SKM-1 treated with dmso at 0.1 percent for 144 hours (cell line): ENCODE results near the gene TFF3.

Source experiments
- DNase-seq: peaks from one replicate; lab custom pipeline; 2025; ENCODE audit not compliant: unreplicated experiment; lab: John Stamatoyannopoulos, UW

Gene TFF3, protein sequence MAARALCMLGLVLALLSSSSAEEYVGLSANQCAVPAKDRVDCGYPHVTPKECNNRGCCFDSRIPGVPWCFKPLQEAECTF

GRCh38 chr21:42315296-42315891 lies at the start of gene TFF3:
Gene TFF3 (minus strand): TSS chr21:42315409. CDS start chr21:42315374, 35 bp downstream.
- no peak for DNase-seq

DNA sequence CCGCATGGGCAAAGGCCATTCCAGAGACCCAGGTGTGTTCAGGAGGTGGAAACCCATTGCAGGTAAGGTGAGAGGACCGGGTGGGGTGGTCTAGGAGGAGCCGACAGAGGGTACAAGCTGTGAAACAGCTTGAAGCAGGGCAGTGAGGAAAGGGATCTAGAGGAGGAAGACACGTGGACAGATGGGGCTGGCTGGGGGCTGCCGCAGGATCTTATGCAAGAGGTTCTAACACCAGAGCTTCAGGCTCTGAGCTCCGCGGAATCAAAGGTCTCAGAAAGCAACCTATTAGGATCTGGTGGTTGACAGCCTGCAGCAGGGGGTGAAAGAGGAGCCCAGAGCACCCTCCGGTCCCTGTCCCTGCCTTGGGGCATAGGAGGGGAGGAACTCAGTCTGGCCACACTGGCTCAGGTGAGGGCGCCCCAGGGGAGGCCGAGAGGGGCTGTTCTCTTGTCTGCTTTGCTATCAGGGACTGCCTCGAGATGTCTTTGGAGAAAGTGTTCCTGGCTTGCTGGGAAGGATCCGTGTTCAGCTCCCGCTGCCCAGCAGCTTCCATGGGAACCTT lies 49.2 kb upstream of the TFF3 start:
- peak; percentile 56 for DNase-seq

- no peak for DNase-seq
Observed at GRCh38 chr21:42363312-42363711, 48.1 kb upstream of the TFF3 start.

DNA sequence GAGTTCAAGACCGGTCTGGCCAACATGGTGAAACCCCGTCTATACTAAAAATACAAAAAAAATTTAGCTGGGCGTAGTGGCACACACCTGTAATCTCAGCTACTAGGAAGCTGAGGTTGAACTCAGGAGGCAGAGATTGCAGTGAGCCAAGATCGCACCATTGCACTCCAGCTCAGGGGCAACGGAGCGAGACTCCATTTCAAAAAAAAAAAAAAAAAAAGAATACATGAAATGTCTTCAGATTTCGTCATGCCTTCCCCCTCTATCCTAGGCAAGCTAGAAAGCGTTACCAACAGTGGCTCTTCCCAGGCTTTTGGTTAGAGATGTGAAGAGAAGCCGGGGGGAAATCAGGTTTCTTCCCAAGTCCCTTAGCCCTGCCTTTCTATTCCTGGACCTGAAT lies 47.5 kb upstream of the TFF3 start:
- DNase-seq, result no peak

DNA sequence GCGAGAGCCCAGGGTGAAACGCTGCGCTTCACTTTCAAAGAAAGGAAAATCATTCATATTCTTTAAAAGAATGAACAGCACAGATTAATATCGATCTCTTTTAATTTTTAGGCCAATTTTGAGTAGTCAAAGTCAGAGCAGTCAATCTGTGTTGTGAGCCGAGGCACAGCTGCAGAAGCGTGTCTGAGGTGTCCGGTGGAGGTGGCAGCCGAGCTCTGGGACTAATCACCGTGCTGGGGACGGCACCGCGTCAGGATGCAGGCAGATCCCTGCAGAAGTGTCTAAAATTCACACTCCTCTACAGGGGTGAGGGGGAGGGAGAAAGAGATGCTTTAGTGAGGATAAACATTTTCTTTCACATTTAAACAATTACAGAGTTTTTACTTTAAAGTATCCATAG lies 47.0 kb upstream of the TFF3 start:
- DNase-seq, result no peak

DNA sequence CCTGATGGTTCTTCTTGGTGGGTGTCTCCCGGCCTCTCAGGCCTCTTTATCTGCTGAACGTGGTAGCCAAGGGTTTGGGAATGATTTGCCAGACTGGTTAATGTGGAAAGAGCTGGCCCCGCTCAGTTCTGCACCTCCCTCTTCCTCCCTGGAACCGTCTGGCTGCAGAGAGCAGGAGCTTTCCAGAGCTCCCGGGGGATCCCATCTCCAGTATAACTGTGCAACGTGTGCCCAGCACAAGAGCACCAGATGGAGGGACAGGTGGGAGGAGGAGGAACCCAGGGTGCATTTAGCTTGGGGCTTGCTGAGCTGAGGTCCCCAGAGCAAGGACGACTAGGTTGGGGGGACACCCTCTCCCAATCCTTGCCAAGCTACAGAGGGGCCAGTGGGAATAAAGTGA lies 46.1 kb upstream of the TFF3 start:
- DNase-seq, result no peak

DNA sequence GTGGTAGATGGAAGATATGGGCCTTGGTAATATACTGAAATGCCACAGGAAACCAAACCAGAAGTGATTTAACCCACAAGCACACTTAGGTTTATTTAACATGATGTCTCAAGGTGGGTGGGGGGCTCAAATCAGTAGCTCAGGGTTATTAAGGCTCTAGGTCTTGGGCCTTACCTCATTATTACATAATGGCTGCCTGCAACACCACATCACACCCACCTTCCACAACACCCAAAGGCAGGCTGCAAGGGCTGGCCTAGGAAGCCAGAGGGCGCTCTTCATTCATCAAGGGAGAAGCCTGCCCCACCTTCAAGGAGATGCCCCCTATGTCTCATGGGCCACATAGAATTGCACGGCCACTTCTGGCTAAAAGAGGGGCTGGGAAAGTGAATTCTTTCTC lies 45.1 kb upstream of the TFF3 start:
- no peak for DNase-seq

- DNase-seq, result no peak
Observed at GRCh38 chr21:42358937-42359336, 43.7 kb upstream of the TFF3 start.

- no peak for DNase-seq
Observed at GRCh38 chr21:42358261-42358660, 43.1 kb upstream of the TFF3 start.

GRCh38 chr21:42357307-42357706 lies 42.1 kb upstream of the TFF3 start:
- DNase-seq, result no peak

- DNase-seq, result no peak
Observed at GRCh38 chr21:42356650-42357049, 41.4 kb upstream of the TFF3 start.

- DNase-seq, result no peak
Observed at GRCh38 chr21:42356046-42356445, 40.8 kb upstream of the TFF3 start.

DNA sequence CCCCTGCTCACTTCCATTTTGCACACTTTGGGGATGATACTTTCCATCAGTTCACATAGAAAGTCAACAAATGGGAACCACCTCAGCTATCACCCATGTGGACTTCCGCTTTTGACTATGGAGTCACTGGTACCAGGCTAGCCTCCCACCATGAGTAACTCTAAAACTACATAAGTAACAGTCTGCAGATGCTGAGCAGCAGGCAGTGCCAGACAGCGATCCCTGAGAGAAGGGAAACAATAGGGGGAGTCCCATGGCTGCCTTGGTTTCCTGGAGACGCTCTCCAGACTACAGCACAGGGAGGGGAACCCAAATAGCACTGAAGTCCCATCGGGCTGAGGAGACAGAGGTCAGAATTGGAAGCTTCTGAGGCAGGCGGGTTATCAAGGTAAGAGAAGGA lies 38.4 kb upstream of the TFF3 start:
- DNase-seq, result no peak

DNA sequence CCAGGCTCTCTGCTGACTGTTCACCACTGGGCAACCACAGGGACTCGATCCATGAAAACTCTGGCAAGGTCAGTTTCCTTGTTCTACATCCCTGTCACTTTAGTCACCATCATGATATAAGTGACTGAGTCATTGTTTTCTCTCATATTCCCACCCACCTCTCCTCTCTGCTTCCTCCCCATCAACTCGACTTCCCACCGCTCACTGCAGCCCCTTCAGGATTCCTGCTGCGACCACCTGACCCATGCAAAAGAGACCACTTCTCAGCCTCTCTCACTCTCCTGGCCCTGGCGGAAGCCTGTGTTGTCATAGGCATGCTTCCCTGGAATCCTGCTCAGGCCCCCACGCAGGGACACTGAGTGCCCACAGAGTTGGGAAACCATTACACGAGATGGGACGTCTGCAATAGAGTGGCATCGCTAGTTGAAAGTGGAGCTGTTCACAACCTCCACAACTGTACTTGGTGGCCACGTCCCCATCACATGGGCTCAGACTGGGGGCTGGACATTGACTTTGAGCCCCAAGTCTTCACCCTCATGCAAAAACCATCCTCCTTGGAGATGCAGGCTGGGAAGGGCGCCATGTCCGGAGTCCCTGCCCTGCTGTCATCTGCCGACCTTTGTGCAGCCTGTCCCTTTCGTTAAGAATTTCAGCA lies 37.4 kb upstream of the TFF3 start:
- no peak for DNase-seq

DNA sequence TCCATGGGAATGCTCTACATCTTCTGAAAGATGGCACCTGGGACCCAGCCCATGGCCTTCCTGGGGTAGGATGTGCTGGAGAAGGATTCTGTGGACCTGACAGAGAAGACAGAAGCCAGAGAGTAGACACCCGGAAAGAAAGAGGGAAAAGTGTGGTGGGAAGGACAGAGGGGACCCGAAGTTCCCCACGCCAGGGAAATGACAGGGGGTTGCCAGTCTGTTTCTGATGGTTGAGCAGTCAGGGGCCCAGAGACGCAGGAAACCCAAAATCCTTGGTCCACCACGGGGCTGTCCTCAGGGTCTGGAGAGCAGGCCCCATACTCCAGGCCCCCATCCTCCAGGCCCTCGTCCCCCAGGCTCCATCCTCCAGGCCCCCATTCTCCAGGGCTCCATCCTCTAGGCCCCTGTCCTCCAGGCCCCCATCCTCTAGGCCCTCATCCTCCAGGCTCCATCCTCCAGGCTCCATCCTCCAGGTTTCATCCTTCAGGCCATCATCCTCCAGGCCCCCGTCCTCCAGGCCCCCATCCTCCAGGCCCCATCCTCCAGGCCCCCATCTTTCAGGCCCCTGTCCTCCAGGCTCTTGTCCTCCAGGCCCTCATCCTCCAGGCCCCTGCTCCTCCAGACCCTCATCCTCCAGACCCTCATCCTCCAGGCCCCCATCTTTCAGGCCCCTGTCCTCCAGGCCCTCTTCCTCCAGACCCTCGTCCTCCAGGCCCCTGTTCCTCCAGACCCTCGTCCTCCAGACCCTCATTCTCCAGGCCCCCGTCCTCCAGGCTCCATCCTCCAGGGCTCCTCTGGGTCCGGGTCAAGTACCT lies 36.6 kb upstream of the TFF3 start:
- DNase-seq, result no peak

DNA sequence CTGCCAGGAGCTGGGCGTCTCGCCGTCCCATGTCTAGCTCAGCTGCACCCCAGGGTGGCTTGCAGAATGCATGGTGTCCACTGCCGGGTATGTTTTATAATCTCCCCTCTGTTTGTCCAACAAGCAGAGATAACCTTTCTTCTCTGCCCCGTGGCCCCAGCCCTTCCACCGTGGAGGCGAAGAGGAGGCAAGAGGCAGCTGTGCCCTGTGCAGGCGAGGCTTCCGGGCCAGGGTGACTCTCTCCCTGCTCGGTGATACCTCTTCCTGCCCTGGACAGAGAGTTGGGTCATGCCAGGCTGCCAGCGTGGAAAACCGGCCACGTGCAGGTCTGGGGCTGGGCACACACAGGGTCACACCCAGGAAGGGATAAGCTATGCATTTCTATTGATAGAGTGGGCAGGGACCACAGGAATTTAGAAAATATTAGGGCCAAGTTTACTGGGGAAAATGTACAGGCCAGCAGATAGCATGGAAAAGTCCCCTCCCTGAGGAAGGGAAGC lies 35.8 kb upstream of the TFF3 start, which contains the start of gene TFF2:
TFF2 (minus strand) TSS at position 68 of the 500 bp plus-strand sequence; CDS start at position 31, 37 bp downstream.
- DNase-seq, result no peak

- no peak for DNase-seq
Observed at GRCh38 chr21:42350318-42350910, 35.2 kb upstream of the TFF3 start.

- DNase-seq, result no peak
Observed at GRCh38 chr21:42349420-42350317, 34.5 kb upstream of the TFF3 start.

DNA sequence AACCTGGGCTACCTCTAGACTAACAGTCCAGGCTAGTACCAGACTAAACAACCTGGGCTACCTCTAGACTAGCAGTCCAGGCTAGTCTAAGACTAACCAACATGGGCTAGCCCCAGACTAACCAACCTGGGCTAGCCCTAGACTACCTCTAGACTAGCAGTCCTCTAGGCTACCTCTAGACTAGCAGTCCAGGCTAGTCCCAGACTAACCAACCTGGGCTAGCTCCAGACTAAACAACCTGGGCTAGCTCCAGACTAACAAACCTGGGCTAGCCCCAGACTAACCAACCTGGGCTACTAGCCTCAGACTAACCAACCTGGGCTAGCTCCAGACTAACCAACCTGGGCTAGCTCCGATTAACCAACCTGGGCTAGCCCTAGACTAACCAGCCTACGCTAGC lies 33.6 kb upstream of the TFF3 start:
- no peak for DNase-seq
